Left kidney (tissue), 2 donors: ENCODE data around the gene SUCO. TPM values are rescaled to one million over a fixed set of nuclear protein-coding genes. Genes with fewer than 3 reads are reported as not detected.
"Not testable (repeated sequence)": the region's sequence is repeated elsewhere in the genome, so short reads cannot be mapped to it uniquely, and the experiment has no call there.

Experiments
- DNase-seq: peaks from one replicate; pipeline ENCODE4 v3.0.0-alpha.2; 2013
- polyA plus RNA-seq: library from polyadenylated mRNA; unstranded; fragments of 120-200 nt; gene quantifications from one replicate; pipeline ENCODE4 v1.2.1, GENCODE V29; 2013; ENCODE audit not compliant: insufficient read length

SUCO gene
- polyA plus RNA-seq, 1 donor = 79.7 TPM

DNA sequence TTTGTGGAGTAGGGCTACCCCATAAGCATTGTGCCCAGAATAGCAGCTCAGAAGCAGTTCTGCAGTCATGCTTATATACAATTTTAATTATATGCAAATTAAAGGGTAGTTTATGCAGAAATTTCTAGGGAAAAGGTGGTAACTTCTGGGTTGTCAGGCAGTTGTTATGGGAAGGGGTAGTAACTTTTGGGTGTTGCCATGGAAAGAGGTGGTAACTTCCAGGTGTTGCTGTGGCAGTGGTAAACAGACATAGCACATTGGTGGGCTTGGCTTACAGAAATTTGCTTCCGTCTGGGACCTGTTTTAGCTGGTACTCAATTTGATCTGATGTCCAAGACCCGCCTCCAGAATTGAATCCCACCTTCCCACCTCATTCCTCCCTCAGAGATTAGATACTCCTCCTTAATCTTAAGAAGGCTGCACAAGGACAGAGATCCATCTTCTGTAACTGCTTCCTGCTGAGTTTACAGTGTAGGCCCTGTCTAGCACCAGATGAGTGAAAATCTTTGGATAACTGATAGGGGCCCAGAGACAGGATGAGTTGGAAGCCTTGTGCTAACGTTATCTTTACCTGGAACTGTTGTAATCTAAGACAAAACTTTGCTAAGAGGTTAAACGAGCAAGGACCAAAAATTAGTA is 26.7 kb downstream of the SUCO start:
- DNase-seq = no peak

- DNase-seq = no peak
Measured at GRCh38 chr1:172561252-172561651, 28.3 kb downstream of the SUCO start.

GRCh38 chr1:172566196-172566997 is 33.4 kb downstream of the SUCO start:
- DNase-seq = no peak

- no peak for DNase-seq
Measured at GRCh38 chr1:172567720-172568119, 34.8 kb downstream of the SUCO start.

- no peak for DNase-seq
Measured at GRCh38 chr1:172574080-172574479, 41.1 kb downstream of the SUCO start.

DNA sequence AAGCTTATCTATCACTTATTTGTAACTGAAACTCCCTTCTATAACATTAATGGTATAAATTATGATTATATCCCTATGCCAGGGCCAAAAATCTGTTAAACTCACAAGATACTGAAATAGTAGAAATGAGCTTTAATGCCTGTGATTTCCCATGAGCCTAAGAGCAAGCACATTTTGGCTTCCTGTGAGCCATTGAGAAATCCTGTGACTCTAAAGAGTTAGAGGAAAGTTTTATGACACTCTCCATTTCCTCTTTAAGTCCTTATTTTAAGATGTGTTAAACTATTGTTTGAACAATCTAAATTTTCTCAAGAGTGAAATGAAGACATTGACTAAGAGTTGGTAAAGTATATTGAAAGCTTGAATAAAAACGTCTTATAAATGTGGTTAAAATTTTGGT is 45.6 kb downstream of the SUCO start:
- DNase-seq = no peak

DNA sequence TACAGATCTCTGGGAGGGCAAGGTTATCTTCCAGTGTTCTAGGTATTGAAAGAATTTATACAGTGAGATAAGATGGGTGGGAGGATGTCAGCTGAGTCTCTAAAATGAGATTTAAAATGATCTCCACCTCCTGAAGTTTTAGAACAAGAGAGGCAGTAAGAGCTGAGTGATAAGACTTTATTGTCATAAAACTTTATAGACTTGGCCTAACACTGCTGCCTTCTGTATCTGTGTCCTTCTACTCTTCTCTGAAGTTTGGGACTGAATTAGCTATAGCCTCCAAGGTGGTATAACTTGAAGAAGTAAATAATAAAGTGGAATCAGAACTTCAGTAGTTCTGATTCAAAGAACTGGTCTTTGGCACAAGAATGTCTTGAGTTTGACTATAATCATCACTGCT is 48.3 kb downstream of the SUCO start:
- DNase-seq = no peak

DNA sequence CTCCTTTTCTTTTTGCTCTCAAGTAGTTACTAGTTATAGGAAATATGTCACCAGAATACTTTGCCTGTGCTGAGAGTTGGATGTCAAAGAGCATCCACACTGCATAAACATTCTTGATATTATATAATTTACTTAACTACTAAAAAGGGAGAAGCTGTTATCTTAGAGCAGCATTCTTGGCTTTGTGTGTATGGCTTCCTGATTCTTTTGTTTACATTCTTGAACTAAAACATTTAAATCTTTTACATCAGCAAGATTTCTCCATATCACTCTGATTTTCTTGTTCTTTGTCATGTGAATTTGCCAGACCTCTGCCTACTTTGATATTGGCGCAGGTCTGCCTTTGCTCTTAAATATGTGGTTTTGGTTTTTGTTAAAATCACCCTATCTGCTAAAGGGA is 48.8 kb downstream of the SUCO start:
- DNase-seq = no peak

DNA sequence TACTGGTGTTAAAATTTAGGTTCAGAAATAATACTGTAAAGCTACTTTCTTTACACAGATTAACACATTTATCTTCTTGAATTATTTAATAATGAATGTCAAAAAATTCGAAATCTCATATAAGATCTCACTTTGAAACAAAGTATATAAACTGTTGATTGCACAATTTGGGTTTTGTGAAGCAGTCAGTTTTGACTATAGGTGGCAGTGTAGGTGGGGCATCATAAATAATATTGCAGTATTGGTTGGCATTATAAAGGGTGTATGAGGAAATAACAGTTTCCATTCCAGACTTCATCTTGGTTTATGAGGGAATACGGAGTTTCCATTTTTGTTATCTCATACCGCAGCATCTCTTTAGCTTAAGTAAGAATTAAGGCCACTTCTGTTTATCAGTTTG is 49.9 kb downstream of the SUCO start:
- no peak for DNase-seq

DNA sequence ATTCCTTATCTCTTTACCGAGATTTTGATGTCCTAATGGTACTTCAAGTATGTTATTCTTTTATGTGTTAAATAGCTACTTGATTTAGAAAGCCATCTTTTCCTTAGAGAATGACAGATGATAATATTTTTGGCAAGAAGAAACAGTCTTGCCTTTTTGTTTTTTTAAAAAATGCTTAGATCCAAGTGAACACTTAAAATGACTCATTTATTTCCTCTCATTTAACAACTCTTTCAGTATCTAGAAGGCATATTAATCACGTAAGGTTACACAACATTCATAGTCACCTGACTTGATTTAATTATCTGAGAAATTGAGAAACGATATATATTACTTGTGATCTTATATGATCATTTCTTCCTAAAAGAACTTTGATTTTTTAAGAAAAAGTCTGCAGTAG is 52.4 kb downstream of the SUCO start:
- DNase-seq = no peak

DNA sequence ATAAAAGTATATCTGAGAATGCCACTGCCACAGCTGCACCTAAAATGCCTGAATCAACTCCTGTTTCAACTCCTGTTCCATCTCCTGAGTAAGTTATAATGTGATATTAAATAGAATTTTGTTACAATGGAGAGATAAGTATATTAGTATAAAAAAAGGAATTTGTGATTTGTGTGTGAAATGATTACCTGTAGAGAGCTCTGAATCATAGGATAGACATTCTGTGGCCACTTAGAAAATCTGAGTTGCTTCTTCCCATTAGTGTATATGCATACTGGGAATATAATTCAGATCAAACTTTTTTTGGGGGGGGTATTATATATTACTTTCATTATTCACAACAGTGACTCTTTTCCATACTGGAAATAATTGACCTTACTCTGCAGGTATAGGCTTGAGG is 52.9 kb downstream of the SUCO start:
- DNase-seq = no peak

- DNase-seq = no peak
Measured at GRCh38 chr1:172588296-172589291, 55.6 kb downstream of the SUCO start.

DNA sequence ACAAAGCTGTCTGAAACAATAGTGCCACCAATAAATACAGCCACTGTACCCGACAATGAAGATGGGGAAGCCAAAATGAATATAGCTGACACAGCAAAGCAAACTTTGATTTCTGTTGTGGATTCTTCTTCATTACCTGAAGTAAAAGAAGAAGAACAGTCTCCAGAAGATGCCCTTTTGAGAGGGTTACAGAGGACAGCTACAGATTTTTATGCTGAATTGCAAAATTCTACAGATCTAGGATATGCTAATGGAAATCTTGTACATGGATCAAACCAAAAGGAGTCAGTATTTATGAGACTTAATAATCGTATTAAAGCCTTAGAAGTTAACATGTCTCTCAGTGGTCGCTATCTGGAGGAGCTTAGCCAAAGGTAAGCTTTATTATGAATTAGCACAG is 56.6 kb downstream of the SUCO start:
- no peak for DNase-seq

DNA sequence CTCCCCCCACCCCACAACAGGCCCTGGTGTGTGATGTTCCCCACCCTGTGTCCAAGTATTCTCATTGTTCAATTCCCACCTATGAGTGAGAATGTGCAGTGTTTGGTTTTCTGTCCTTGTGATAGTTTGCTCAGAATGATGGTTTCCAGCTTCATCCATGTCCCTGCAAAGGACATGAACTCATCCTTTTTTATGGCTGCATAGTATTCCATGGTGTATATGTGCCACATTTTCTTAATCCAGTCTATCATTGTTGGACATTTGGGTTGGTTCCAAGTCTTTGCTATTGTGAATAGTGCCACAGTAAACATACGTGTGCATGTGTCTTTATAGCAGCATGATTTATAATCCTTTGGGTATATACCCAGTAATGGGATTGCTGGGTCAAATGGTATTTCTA is 58.5 kb downstream of the SUCO start:
- DNase-seq = not testable (repeated sequence)

DNA sequence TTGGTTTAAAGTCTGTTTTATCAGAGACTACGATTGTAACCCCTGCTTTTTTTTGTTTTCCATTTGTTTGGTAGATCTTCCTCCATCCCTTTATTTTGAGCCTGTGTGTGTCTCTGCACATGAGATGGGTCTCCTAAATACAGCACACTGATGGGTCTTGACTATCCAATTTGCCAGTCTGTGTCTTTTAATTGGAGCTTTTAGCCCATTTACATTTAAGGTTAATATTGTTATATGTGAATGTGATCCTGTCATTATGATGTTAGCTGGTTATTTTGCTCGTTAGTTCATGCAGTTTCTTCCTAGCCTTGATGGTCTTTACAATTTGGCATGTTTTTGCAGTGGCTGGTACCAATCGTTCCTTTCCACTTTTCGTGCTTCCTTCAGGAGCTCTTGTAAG is 62.1 kb downstream of the SUCO start:
- not testable (repeated sequence) for DNase-seq

GRCh38 chr1:172596782-172597181 is 63.8 kb downstream of the SUCO start:
- DNase-seq = not testable (repeated sequence)

DNA sequence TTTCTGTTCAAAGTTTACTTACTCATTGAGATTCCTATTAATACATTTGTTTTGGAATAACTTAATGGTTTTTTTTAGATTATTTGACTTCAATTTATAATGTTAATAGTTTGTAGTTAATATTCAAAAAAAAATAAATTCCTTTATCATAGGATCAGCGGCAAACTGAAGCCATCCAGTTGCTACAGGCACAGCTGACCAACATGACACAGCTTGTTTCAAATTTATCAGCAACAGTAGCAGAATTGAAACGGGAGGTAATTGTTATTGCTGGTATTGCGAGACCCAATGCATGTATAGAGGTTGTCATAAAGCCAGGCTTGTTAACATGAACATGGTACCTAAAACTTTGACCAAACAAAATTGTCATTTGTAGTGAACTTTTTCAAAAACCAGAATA is 67.0 kb downstream of the SUCO start:
- no peak for DNase-seq

GRCh38 chr1:172600615-172601014 is 67.7 kb downstream of the SUCO start:
- DNase-seq = no peak

DNA sequence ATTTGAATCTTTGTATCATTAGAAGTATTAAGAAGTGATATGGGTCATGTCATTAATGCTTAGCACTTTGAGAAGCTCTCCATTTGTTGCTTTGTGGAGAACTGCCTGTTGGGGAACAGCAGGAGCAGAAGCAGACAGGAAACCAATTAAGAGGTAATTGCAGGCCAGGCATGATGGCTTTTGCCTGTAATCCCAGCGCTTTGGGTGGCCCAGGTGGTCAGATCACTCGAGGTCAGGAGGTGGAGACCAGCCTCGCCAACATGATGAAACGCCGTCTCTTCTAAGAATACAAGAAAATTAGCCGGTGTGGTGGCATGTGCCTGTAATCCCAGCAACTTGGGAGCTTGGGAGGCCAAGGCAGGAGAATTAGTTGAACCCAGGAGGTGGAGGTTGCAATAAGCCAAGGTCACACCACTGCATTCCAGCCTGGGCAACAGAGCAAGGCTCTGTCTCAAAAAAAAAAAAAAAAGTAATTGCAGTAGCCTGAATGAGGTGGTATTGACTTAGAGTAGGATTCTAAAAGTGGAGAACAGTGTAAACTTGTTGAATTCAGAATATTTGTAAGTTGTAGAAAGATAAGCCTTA is 68.2 kb downstream of the SUCO start:
- DNase-seq = no peak

DNA sequence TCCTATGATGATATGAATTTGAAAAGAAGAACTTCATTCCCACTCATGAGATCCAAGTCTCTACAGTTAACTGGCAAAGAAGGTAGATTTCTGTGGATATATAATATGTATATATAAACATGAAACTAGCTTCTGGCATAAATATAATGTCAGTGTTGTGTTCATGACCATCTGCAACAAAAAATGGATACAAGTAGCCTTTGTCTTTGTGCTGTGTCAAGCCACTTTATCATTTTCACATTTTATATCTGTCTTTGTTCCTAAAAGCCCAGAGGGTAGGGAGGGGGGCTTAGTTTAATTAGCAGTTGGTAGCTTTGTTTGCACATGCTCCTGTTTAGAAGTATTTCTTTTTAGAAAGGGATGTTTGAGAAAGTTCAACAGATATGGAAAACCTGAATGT is 69.8 kb downstream of the SUCO start:
- no peak for DNase-seq

GRCh38 chr1:172603816-172604215 is 70.9 kb downstream of the SUCO start:
- DNase-seq = no peak

DNA sequence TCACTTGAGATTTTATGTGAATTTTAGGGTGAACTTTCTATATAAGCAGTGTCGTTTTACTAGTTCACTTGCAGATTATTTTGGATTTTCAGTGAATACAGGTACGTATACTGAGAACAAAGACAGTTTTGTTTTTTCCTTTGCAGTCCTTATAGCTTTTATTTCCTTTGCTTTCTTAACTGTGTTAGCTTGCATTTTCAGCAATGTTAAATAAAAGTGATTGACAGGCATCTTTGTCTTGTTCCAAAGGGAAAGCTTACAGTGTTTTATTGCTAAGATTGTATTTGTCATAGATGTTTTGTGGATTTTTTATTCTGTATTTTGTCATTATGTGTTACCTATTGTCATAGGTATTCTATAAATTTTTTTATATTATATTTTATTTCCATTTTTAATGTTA is 72.7 kb downstream of the SUCO start:
- no peak for DNase-seq
